ENCODE results near the gene KCNQ1OT1. TPM values are rescaled to one million over a fixed set of nuclear protein-coding genes. Genes with fewer than 3 reads are reported as not detected.
A peak's percentile ranks its signal among the peaks of the same experiment; 100 is the strongest.

Gene KCNQ1OT1
- total and polyA plus RNA-seq, 8 donors = under 0.01 to 15.1 (median 2.3) TPM

DNA sequence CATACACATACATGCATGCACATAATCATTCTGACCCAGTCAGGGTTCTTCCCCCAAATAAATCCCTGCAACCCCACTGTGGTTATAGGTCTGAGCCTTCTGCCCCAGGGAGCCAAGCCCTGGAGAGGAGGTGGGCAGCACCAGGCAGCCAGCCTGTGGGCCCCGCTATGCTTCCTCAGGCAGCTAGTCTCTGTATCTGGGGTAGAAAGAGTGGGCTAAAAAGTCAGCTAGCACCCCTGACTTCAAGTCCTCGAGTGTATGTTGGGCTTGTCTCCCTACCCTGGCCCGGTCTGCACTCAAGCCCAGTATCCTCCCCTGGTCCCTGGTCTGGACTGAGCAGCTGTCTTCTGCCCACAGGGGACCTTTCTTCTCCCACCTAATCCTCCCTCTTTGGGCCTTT is 28.0 kb downstream of the KCNQ1OT1 start:
- intact Hi-C loops (cut with DNase I; ENCODE audit: low total_unique reads) = no loop called here
- DNase-seq = peak in 1 of 2 donors; percentile 21
- TF ChIP-seq, protein P1, sequence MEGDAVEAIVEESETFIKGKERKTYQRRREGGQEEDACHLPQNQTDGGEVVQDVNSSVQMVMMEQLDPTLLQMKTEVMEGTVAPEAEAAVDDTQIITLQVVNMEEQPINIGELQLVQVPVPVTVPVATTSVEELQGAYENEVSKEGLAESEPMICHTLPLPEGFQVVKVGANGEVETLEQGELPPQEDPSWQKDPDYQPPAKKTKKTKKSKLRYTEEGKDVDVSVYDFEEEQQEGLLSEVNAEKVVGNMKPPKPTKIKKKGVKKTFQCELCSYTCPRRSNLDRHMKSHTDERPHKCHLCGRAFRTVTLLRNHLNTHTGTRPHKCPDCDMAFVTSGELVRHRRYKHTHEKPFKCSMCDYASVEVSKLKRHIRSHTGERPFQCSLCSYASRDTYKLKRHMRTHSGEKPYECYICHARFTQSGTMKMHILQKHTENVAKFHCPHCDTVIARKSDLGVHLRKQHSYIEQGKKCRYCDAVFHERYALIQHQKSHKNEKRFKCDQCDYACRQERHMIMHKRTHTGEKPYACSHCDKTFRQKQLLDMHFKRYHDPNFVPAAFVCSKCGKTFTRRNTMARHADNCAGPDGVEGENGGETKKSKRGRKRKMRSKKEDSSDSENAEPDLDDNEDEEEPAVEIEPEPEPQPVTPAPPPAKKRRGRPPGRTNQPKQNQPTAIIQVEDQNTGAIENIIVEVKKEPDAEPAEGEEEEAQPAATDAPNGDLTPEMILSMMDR (IDR thresholded peaks at IDR 0.05) = no peak
- TF ChIP-seq EP300 (IDR thresholded peaks at IDR 0.05) = no peak
- Histone ChIP-seq H3K36me3 (peaks cover 0 to 20% (median 11%) of the 10 kb centered on the region in 4 donors), H3K4me1 (peaks cover 13 to 49% (median 24%) of the 10 kb centered on the region in 4 donors), H3K27me3 (no peaks in the 10 kb centered on the region), H3K4me3 (no peak overlapping the region), H3K9me3 (no peaks in the 10 kb centered on the region), H3K27ac (no peak overlapping the region)
- WGBS, 5 donors = 86 to 98% (median 94%) methylated on average over 3 of the region's 3 CpGs

GRCh38 chr11:2670541-2671100 is 29.2 kb downstream of the KCNQ1OT1 start:
- H3K4me3 ChIP-seq = no peak overlapping the region
- H3K27ac ChIP-seq = no peak overlapping the region
- no peaks in the 10 kb centered on the region for H3K27me3 ChIP-seq
- intact Hi-C loops (cut with DNase I; ENCODE audit: low total_unique reads) = no loop called here
- TF ChIP-seq POLR2AphosphoS5 (IDR thresholded peaks at IDR 0.05) (no peak), EP300 (IDR thresholded peaks at IDR 0.05) (no peak), POLR2A (IDR thresholded peaks at IDR 0.05) (no peak)
- TF ChIP-seq, protein P1 (IDR thresholded peaks at IDR 0.05) = no peak
- peak in 1 of 2 donors; percentile 14 for DNase-seq
- 0 to 89% (median 81%) methylated on average over 1 of the region's 1 CpG for WGBS, 5 donors
- peaks cover 0 to 24% (median 13%) of the 10 kb centered on the region in 4 donors for H3K36me3 ChIP-seq
- H3K4me1 ChIP-seq = peaks cover 13 to 49% (median 19%) of the 10 kb centered on the region in 4 donors
- H3K9me3 ChIP-seq = no peaks in the 10 kb centered on the region

DNA sequence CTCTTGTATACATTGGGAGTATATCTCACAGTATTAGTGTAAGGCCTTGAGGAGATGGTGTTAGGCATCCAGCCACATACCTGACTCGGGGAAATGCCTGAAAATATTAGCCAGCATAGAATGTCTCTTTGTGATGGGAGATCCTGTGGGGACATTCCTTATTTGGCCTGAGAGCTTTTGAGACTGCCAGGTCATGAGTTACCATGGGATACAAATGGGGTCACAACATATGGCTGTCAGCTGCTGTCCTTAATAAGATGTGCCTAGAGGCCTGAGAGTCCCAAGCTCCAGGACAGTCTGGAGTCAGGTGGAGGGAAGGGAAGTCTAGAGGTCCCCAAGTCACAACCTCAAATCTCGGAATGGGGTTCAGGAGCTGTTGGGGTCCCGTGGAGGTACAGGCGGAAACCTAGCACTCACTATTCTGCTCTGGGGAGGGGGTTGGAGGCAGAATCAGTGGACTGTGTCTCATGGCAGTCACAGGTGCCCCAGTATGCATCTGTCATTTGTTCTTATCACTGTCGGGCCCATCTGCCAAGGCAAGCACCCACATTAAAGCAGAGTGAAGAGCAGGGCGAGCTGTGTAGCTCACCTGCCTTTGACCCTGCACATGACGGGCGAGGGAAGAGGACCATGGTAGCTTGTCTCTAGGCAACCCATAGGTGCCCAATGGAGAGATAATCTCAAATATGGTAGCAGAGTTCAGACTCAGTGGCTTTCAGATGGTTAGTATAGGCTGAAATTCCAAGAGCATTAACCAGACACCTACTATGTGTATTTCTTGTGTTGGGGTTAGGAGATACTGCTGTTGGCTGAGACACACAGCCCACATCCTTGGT is 29.9 kb downstream of the KCNQ1OT1 start:
- H3K4me3 ChIP-seq = no peak overlapping the region
- no peak for TF ChIP-seq EP300 (IDR thresholded peaks at IDR 0.05)
- no peak for TF ChIP-seq POLR2A (IDR thresholded peaks at IDR 0.05)
- TF ChIP-seq POLR2AphosphoS5 (IDR thresholded peaks at IDR 0.05) = no peak
- TF ChIP-seq, protein P1 (IDR thresholded peaks at IDR 0.05) = no peak
- H3K9me3 ChIP-seq = no peaks in the 10 kb centered on the region
- 91 to 98% (median 95%) methylated on average over 6 to 8 of the region's 8 CpGs for WGBS, 5 donors
- H3K36me3 ChIP-seq = peaks cover 0 to 31% (median 17%) of the 10 kb centered on the region in 4 donors
- no peak overlapping the region for H3K27ac ChIP-seq
- no peaks in the 10 kb centered on the region for H3K27me3 ChIP-seq
- intact Hi-C loops (cut with DNase I; ENCODE audit: low total_unique reads) = no loop called here
- DNase-seq = peak in 1 of 2 donors; percentile 0
- peaks cover 10 to 42% (median 13%) of the 10 kb centered on the region in 4 donors for H3K4me1 ChIP-seq

GRCh38 chr11:2668876-2669275 is 30.9 kb downstream of the KCNQ1OT1 start:
- H3K27me3 ChIP-seq = no peaks in the 10 kb centered on the region
- 88 to 97% (median 92%) methylated on average over 5 of the region's 5 CpGs for WGBS, 5 donors
- intact Hi-C loops (cut with DNase I; ENCODE audit: low total_unique reads) = no loop called here
- H3K27ac ChIP-seq = no peak overlapping the region
- peaks cover under 1 to 32% (median 5%) of the 10 kb centered on the region in 4 donors for H3K4me1 ChIP-seq
- H3K4me3 ChIP-seq = no peak overlapping the region
- H3K9me3 ChIP-seq = no peaks in the 10 kb centered on the region
- TF ChIP-seq POLR2A (IDR thresholded peaks at IDR 0.05) (no peak), POLR2AphosphoS5 (IDR thresholded peaks at IDR 0.05) (no peak), EP300 (IDR thresholded peaks at IDR 0.05) (no peak)
- TF ChIP-seq, protein P1 (IDR thresholded peaks at IDR 0.05) = no peak
- DNase-seq = peak in 1 of 2 donors; percentile 13
- H3K36me3 ChIP-seq = peaks cover 0 to 40% (median 23%) of the 10 kb centered on the region in 4 donors
